BE2C (cell line): Measurements from ENCODE around the gene TRAF4.

Experiments
- DNase-seq: peaks from one replicate; pipeline ENCODE4 v3.0.0-alpha.2; 2020
- H3K27me3 ChIP-seq: fragments of 250-450 bp; sonication (Bioruptor Pico); 2 replicates; pipeline ENCODE4 v1.5.1; 2020; ENCODE audit warnings: mild to moderate bottlenecking
- H3K36me3 ChIP-seq: fragments of 250-450 bp; sonication (Bioruptor Pico); 2 replicates; pipeline ENCODE4 v1.5.1; 2020; ENCODE audit warnings: mild to moderate bottlenecking
- H3K4me1 ChIP-seq: fragments of 250-450 bp; sonication (Bioruptor Pico); 2 replicates; pipeline ENCODE4 v1.5.1; 2020
- H3K4me3 ChIP-seq: 2 replicates; pipeline ENCODE4 v1.5.1; 2011; ENCODE audit warnings: low read depth, low read length
- H3K9me3 ChIP-seq: fragments of 250-450 bp; sonication (Bioruptor Pico); 2 replicates; pipeline ENCODE4 v1.5.1; 2020
- TF ChIP-seq, protein P1 (sequence below): IDR thresholded peaks from 2 replicates; pipeline ENCODE4 v1.5.1; 2012; ENCODE audit warnings: mild to moderate bottlenecking, low read depth, low read length

TRAF4 gene

DNA sequence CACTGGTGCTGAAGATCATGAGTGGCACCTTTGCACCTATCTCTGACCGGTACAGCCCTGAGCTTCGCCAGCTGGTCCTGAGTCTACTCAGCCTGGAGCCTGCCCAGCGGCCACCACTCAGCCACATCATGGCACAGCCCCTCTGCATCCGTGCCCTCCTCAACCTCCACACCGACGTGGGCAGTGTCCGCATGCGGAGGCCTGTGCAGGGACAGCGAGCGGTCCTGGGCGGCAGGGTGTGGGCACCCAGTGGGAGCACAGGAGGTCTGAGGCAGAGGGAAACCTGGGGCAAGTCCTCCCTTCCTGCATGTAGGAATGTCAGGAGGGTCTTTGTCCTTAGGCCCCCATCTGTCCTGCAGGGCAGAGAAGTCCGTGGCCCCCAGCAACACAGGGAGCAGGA, 6.5 kb upstream of the TRAF4 start:
- Histone ChIP-seq H3K9me3 (no peaks in the 10 kb centered on the region), H3K36me3 (no peaks in the 10 kb centered on the region), H3K27me3 (no peaks in the 10 kb centered on the region), H3K4me3 (no peak overlapping the region), H3K4me1 (no peaks in the 10 kb centered on the region)
- TF ChIP-seq, protein P1, sequence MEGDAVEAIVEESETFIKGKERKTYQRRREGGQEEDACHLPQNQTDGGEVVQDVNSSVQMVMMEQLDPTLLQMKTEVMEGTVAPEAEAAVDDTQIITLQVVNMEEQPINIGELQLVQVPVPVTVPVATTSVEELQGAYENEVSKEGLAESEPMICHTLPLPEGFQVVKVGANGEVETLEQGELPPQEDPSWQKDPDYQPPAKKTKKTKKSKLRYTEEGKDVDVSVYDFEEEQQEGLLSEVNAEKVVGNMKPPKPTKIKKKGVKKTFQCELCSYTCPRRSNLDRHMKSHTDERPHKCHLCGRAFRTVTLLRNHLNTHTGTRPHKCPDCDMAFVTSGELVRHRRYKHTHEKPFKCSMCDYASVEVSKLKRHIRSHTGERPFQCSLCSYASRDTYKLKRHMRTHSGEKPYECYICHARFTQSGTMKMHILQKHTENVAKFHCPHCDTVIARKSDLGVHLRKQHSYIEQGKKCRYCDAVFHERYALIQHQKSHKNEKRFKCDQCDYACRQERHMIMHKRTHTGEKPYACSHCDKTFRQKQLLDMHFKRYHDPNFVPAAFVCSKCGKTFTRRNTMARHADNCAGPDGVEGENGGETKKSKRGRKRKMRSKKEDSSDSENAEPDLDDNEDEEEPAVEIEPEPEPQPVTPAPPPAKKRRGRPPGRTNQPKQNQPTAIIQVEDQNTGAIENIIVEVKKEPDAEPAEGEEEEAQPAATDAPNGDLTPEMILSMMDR: no peak
- no peak for DNase-seq

DNA sequence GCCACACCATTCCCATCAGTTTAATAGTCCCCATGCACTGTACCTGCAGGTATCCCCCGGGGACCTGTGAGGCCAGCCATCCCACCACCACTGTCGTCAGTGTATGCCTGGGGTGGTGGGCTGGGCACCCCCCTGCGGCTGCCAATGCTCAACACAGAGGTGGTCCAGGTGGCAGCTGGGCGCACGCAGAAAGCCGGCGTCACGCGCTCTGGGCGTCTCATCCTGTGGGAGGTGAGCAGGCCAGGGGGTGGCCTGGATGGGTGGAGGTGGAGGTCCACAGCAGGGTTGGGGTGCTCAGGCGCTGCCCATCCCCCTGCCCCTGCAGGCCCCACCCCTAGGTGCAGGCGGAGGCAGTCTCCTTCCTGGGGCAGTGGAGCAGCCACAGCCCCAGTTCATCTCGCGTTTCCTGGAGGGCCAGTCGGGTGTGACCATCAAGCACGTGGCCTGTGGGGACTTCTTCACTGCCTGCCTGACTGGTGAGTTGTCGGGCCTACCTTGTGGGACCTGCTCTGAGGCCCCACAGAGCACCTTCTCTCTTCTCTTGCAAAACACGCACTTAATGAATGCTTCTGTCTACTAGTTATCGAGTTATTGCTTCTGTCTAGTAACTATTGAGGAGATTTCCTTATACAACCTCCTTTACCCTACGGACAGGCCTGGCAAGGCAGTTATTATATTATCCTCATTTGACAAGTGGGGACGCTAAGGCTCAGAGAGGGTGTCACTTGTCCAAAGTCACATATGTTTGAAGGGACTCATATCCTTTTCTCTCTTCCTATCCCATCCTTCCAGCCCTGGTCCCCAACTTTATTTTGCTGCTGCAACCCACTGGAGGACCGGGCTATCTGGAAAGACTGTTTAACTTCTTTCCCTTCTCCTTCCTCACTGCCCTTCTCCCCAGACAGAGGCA, 5.8 kb upstream of the TRAF4 start:
- Histone ChIP-seq H3K36me3 (no peaks in the 10 kb centered on the region), H3K4me1 (no peaks in the 10 kb centered on the region), H3K4me3 (no peak overlapping the region), H3K9me3 (no peaks in the 10 kb centered on the region), H3K27me3 (no peaks in the 10 kb centered on the region)
- TF ChIP-seq, protein P1: no peak
- DNase-seq: no peak

DNA sequence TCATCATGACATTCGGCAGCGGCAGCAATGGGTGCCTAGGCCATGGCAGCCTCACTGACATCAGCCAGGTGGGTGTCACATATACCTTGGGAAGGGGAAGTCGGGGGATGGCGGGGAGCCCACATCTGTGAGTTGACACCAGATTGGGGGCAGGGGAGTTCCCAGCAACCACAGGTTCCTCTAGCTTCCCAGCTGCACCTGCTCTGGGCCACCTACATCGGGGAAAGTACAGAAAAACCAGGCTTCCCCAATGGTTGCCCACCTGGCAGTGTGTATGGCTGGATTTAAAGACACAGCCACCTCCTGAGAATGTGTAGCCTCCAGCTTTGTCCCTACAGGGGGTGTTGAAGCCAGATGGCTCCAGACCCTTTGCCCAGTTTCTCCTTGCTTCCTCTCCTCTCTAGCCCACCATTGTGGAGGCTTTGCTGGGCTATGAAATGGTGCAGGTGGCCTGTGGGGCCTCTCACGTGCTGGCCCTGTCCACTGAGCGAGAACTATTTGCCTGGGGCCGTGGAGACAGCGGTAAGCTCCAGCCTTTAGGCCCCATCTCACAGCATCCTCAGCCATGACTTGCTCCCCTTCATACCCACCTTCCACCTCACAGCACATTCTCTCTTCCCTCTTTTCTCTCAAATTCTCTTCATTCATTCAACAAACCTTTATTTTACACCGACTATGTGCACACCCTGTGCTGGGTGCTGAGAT, 5.0 kb upstream of the TRAF4 start:
- Histone ChIP-seq H3K9me3 (no peaks in the 10 kb centered on the region), H3K27me3 (no peaks in the 10 kb centered on the region), H3K36me3 (no peaks in the 10 kb centered on the region), H3K4me3 (no peak overlapping the region), H3K4me1 (no peaks in the 10 kb centered on the region)
- TF ChIP-seq, protein P1: no peak
- DNase-seq: no peak

DNA sequence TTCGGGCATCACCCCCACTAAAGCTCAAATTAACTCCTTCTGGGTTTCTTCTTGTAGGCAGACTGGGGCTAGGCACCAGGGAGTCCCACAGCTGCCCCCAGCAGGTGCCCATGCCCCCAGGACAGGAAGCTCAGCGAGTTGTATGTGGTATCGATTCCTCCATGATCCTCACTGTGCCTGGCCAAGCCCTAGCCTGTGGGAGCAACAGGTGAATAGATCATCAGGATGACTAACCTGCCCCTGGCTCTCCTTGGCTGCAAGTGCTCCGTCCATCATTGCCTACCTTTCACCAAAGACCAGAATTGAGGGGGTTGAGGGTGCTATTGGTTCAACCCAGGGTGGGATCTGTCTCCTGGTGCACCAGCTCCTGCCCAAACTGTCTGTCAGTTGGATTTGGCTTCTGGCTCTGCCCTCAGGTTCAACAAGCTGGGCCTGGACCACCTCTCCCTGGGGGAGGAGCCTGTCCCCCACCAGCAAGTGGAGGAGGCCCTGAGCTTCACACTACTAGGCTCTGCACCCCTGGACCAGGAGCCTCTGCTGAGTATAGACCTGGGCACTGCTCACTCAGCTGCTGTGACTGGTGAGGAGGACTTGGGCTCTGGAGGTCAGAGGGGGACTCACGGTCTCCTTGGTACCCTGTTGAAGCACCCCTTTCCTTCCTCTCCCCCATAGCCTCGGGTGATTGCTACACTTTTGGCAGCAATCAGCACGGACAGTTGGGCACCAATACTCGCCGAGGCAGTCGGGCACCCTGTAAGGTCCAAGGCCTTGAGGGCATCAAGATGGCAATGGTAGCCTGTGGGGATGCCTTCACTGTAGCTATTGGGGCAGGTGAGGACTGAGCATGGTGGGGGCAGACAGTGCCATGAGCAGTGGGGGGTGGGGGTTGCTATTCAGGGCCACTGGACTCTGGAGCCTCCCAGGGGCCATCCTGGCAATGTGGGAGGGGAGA, 3.1 kb upstream of the TRAF4 start:
- H3K27me3 ChIP-seq: no peaks in the 10 kb centered on the region
- H3K4me3 ChIP-seq: no peak overlapping the region
- TF ChIP-seq, protein P1: no peak
- no peaks in the 10 kb centered on the region for H3K36me3 ChIP-seq
- no peaks in the 10 kb centered on the region for H3K4me1 ChIP-seq
- no peaks in the 10 kb centered on the region for H3K9me3 ChIP-seq
- DNase-seq: no peak

DNA sequence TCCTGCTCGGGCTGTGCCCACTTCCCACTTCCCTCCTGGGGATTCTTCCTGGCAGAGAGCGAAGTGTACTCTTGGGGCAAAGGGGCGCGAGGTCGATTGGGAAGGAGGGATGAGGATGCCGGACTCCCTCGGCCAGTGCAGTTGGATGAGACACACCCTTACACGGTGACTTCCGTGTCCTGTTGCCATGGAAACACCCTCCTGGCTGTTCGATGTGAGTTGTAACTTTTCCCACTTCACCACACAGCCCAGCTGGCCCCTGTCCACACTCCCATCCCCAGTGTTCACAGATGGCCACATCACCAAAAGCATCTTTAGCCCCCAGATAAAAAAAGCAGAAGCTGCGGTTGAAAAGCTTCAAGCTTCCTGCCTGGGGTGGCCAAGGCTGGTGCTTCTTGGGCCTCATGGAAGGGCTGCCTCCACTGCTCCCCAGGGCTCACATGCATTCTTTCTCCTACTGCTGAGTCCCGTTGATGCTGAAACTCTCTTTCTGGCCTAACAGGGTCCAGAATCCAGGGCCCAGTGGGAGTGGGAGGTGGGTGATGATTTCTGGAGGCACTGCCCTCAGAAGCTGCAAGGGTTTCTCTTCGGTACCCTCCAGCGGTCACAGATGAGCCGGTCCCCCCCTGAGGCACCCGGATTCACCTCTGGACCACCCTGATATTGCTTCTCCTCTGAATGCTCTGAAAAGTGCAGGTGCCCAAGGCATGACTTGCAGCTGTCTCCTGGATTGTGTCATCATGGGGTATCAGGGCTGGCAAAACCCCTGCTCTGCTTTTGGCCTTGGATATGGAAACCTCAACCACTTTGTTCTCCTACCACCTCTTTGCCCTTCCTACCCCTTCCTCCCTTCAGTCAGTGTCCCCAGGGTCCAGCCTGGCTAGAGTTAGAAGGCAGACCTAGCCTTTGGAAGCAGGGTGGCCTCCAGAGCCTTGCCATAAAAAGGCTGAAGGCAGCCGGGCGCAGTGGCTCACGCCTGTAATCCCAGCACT, 2.2 kb upstream of the TRAF4 start:
- peaks cover 6% of the 10 kb centered on the region for H3K4me1 ChIP-seq
- 0 out of 2 replicates have a peak, but pooled peaks cover 3% of the 10 kb centered on the region for H3K36me3 ChIP-seq
- no peak overlapping the region for H3K4me3 ChIP-seq
- H3K9me3 ChIP-seq: no peaks in the 10 kb centered on the region
- TF ChIP-seq, protein P1: no peak
- DNase-seq: no peak
- H3K27me3 ChIP-seq: no peaks in the 10 kb centered on the region
